Activated T-helper 9 cell treated with anti-CD3 and anti-CD28 coated beads, Interleukin-2, amount 50 U/mL, for 16 hours (primary cell): ENCODE results near the gene CCDC12.

ENCODE experiments used
- DNase-seq: peaks from one replicate; pipeline ENCODE4 v3.0.0-alpha.2; 2020; ENCODE audit warnings: low read depth

Gene CCDC12

DNA sequence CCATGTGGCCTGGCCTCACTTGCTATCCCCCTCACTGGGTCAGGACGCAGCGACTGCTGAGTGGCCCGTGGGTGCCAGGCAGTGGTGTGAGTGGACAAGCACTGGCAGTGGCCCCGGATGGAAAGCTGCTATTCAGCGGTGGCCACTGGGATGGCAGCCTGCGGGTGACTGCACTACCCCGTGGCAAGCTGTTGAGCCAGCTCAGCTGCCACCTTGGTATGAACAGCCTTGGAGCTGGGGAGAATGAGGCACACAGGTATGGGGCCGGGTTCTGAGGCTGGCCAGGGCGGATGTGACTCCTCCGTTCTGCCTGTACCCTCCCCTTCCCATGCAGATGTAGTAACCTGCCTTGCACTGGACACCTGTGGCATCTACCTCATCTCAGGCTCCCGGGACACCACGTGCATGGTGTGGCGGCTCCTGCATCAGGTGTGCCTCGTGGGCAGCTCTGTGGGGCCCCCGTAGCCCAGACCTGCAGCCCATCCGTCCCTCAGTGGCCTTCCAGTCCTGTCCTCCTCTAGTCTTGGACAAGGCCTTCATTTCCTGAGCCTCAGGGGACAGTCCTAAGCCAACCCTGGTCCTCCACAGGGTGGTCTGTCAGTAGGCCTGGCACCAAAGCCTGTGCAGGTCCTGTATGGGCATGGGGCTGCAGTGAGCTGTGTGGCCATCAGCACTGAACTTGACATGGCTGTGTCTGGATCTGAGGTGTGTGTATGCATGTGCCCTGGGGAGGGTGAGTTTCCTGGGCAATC, 31.1 kb upstream of the CCDC12 start:
- DNase-seq = no peak

DNA sequence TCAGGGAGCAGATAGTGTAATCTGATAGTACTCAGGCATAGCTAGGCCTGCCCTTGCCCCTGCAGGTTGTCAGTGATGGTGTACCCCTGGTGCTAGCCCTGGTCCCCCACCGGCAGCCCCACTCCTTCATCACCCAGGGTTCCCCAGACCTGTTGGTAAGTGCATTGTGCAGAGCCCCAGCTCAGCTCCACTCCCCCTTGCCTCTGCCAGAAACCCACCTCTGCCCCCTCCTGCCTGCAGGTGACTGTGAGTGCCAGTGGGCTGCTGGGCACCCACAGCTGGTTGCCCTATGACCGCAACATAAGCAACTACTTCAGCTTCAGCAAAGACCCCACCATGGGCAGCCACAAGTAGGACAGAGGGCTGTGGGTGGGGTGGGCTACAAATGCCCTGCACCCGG, 30.5 kb upstream of the CCDC12 start:
- no peak for DNase-seq

DNA sequence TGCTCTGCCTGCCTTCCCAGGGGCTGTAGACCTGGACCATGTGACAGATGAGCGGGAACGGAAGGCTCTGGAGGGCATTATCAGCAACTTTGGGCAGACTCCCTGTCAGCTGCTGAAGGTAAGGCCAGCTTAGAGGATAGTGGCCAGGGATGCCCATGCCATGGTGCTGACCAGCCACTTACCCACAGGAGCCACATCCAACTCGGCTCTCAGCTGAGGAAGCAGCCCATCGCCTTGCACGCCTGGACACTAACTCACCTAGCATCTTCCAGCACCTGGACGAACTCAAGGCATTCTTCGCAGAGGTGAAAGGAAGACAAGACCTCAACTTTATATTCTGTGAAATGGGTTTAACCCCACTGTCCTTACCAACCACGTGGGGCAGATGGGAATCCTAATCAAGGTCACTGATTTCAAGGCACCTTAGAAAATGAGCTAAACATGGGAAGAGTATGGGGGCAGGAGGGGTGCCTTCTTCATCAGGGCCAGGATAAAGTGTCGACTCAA, 29.7 kb upstream of the CCDC12 start:
- no peak for DNase-seq

DNA sequence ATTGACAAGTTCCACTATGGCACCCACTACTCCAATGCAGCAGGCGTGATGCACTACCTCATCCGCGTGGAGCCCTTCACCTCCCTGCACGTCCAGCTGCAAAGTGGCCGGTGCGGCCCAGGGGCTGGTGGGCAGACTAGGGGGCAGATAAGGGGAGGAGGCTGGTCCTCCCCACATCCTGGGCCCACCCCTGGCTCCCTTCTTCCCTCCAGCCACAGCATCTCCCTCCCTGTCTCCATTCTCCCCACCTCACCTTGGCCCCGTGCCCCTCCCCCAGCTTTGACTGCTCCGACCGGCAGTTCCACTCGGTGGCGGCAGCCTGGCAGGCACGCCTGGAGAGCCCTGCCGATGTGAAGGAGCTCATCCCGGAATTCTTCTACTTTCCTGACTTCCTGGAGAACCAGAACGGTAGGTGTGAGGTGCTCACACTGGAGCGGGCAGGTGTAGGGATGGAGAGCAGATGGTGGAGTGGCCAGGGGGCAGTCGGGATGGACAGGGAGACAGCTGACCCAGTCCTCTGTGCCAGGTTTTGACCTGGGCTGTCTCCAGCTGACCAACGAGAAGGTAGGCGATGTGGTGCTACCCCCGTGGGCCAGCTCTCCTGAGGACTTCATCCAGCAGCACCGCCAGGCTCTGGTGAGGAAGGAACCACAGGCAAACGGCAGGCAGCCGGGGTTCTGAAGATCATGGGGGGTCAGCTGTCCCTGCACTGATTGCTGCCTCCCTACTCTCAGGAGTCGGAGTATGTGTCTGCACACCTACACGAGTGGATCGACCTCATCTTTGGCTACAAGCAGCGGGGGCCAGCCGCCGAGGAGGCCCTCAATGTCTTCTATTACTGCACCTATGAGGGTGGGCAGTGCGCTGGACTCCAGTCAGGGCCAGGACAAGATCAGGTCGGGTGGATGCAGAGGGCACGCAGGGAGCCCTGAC, 28.9 kb upstream of the CCDC12 start:
- no peak for DNase-seq

DNA sequence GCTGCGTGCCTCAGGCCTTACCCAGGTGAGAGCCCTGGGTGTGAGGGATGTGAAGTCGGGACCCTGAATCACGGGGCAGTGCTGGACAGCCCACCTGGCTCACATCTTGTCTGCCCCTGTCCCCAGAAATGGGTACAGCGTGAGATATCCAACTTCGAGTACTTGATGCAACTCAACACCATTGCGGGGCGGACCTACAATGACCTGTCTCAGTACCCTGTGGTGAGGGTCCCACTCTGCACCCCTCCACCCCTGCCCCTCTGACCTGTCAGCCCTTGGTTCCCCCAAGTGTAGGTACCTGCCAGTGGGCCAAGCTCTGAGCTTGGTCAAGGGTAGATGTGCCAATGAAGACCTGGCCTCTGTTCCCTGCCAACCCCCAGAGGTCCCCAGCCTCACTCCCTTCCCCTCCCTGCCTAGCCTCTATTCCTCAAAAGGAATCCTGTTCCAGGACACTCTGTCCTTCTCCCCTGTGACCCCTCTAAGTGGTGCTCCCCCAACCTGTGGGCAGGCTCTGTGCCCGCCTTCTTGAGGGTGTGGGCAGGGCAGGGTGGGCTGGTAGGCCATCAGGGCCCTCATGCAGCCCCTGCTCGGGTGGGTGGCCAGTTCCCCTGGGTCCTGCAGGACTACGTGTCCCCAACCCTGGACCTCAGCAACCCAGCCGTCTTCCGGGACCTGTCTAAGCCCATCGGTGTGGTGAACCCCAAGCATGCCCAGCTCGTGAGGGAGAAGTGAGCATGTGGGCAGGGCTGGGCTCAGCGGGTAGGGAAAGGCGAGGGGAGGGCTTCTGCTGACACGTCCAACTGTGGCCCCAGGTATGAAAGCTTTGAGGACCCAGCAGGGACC, 28.0 kb upstream of the CCDC12 start:
- DNase-seq = no peak

DNA sequence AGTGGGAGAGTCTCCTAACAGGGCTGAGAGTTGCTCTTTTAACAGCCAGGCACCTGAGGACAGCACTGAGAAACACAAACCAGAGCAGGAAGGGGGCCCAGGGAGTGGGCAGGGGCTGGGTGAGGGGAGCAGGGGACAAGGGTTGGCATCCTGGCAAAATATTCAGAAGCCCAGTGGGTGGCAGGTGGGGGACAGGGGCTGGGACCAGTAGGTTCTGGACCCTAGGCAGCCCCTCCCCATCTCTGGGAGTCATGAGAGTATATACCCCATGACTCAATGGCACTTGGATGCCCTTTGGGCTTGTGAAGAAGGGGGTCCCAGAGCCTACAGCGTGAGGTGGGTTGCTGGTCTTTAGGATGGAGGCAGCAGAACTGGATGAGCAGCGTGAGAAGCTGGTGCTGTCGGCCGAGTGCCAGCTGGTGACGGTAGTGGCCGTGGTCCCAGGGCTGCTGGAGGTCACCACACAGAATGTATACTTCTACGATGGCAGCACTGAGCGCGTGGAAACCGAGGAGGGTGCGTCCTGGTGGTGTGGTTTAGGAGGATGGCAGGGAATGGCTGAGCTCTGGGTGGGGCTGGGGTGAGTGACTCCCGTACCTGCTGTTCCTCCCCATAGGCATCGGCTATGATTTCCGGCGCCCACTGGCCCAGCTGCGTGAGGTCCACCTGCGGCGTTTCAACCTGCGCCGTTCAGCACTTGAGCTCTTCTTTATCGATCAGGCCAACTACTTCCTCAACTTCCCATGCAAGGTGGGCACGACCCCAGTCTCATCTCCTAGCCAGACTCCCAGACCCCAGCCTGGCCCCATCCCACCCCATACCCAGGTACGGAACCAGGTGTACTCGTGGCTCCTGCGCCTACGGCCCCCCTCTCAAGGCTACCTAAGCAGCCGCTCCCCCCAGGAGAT, 27.2 kb upstream of the CCDC12 start:
- DNase-seq = no peak

DNA sequence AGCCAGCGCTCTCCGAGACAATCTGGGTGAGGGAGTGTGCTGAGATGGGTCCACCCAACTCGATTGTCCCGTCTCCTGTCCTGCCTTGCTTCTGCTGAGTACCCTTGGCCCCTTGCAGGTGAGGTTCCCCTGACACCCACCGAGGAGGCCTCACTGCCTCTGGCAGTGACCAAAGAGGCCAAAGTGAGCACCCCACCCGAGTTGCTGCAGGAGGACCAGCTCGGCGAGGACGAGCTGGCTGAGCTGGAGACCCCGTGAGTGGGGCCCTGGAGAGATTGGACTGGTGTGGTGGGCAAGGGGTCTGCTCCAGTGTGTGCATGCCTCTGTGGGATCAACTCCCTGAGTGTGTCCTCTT, 26.5 kb upstream of the CCDC12 start:
- DNase-seq = no peak

DNA sequence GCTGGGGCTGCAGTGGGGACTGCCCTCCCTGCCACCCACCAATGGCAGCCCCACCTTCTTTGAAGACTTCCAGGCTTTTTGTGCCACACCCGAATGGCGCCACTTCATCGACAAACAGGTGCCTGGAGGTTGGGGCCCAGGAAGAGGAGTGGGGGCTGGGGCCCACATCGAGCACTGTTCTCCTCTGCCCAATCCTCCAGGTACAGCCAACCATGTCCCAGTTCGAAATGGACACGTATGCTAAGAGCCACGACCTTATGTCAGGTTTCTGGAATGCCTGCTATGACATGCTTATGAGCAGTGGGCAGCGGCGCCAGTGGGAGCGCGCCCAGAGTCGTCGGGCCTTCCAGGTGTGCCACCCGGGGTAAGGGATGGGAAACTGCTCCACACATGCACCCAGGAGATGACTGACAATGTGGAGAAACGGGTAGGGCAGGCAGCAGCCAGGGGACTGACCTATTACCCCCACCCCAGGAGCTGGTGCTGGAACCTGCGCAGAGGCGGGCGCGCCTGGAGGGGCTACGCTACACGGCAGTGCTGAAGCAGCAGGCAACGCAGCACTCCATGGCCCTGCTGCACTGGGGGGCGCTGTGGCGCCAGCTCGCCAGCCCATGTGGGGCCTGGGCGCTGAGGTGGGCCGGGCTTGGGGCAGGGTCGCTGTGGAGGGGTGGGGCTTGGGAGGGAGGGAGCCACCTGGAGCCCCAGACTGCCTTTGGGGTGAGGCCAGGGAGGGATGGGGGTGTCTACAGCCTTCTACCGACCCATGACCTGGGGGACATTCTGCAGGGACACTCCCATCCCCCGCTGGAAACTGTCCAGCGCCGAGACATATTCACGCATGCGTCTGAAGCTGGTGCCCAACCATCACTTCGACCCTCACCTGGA, 25.9 kb upstream of the CCDC12 start:
- DNase-seq = no peak

DNA sequence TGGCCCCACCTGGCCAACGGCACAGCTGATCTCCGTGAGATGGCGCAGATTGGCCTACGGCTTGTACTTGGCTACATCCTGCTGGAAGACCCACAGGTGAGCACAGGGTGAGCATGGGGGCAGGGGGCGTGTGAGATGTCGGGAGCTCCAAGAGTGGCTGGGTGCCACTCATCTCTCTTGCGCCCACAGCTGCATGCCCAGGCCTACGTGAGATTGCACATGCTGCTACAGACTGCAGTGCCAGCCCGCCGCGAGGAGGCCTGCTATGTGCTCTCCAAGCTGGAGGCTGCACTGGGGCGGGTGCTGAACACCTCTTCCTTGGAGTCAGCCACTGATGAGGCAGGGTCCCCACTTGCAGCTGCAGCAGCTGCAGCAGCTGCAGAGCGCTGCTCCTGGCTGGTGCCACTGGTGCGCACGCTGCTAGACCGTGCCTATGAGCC, 25.2 kb upstream of the CCDC12 start:
- DNase-seq = no peak

DNA sequence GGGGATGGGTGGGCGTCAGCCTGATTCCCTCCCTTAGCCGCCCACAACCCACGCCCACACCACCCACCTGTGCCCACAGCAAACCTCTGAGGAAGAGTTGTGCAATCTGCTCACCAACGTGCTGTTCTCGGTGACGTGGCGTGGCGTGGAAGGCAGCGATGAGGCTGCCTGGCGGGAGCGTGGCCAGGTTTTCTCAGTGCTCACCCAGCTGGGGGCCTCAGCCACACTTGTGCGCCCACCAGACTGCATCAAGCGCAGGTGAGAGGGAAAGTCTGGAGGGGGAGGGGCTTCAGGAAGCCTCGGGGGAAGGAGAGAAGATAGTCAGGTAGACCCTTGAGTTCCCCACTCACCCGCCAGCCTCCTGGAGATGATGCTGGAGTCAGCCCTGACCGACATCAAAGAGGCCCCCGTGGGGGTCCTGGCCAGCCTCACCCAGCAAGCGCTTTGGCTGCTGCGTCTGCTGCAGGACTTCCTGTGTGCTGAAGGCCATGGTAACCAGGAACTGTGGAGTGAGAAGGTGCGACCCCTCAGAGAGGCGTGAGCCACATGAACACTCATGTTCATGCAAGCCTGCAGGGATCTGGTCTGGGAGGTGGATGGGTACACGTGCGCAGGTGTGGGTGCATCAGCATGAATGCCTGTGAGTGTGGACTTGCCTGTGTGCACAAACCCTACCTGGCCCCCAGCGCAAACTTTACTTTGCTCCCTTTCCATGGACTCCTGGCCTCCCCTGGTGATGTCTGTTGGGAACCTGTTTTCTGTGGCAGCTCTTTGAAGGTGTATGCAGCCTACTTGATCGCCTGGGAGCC, 24.6 kb upstream of the CCDC12 start:
- DNase-seq = no peak

DNA sequence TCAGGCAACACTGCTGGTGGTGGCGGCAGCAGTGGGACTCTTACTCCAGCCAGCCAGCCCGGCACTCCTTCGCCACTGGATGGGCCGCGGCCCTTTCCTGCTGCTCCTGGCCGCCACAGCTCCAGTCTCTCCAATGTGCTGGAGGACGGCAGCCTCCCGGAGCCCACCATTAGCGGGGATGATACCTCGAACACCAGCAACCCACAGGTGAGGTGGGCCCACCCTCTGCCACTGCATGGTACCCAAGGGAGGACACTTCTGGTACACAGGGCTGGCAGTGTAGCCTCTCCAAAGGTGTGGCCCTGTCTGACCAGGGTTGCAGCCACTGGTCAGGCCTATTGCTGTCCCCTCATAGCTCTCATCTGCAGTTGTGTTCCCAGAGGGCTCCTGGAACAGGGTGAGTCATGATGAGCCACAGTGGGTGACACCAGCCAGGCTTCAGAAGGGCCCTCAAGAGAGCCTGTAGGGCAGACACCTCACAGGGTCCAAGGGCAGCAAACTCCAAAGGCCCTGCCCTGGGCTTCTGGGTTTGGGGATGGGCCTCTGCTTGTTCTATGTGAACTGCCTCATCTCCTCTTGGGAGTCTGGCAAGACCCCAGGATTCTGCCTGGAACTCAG, 23.8 kb upstream of the CCDC12 start:
- no peak for DNase-seq

DNA sequence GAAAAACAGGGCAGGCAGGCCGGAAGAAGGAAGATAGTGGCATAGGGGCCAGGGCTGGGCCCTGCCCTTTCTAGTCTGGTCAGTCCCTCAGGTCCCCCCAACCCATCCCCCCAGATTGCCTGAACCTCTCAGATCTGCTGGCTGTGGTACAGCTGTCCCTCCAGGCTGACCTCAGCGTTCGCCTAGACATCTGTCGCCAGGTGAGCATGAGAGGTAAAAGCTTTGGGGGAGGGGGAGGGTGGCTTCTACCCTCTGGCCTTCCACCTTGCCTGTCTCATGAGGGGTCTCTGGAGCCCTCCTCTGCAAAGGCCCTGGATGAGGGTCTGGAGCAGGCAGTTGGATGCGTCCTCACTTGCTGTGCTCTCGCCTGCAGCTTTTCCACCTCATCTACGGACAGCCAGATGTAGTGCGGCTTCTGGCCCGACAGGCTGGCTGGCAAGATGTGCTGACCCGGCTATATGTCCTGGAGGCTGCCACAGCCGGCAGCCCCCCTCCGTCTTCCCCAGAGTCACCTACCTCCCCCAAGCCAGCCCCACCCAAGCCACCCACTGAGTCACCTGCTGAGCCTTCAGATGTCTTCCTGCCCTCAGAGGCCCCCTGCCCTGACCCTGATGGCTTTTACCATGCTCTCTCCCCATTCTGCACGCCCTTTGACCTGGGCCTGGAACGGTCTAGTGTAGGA, 23.1 kb upstream of the CCDC12 start:
- no peak for DNase-seq

DNA sequence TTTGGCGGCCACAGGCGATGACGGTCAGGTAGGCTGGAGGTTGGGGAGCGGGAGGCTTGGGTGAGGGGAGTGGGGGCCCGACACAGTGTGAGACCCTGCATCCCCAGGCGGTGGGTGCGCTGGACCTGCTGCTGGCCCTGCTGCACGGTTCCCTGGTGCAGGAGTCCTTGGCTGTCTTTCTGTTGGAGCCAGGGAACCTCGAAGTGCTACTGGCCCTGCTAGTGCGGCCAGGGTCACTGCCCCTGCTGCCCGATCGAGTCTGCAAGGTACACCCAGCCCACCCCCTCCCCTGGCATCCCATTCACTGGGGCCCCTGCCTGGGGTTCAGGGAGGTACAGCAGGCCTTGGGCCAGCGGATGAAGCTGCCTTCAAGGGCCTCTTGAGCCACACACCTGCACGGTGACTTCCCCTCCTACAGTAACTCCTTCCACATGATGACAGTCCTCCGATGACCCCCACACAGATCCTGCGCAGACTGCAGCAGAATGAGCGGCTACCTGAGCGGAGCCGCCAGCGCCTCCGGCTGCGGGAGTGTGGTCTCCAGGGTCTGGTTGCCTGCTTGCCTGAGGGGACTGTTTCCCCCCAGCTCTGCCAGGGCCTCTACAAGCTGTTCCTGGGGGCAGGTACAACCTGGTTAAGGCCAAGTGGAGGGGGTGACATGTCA, 22.4 kb upstream of the CCDC12 start:
- no peak for DNase-seq

DNA sequence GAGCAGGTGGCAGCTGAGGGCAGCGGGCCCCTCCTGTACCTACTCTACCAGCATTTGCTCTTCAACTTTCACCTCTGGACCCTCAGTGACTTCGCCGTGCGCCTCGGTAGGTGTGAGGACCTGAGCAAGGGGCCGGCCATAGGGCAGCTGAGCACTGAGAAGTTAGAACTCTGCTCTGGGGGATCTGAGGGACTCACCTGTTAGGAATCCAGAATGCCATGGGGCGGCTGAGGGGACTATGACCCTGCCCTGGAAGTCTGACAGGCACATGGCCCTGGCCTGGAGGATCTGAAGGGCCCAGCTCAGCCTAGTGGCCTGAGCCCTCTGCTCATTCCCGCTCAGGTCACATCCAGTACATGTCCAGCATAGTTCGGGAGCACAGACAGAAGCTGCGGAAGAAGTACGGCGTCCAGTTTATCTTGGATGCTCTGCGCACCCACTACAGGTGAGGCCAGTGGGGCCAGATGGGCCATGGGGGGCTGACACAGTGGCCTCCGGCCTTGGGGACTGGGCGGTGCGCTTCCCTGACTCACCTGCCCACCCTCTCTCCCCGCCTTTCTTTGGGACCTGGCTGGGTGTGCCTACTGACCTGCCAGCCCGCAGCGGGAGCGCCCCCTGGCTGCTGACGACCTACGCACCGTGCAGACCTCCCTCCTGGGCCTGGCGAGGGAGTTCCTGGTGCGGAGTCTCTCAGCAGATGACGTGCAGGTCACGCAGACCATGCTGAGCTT, 21.7 kb upstream of the CCDC12 start:
- peak; percentile 59 for DNase-seq

DNA sequence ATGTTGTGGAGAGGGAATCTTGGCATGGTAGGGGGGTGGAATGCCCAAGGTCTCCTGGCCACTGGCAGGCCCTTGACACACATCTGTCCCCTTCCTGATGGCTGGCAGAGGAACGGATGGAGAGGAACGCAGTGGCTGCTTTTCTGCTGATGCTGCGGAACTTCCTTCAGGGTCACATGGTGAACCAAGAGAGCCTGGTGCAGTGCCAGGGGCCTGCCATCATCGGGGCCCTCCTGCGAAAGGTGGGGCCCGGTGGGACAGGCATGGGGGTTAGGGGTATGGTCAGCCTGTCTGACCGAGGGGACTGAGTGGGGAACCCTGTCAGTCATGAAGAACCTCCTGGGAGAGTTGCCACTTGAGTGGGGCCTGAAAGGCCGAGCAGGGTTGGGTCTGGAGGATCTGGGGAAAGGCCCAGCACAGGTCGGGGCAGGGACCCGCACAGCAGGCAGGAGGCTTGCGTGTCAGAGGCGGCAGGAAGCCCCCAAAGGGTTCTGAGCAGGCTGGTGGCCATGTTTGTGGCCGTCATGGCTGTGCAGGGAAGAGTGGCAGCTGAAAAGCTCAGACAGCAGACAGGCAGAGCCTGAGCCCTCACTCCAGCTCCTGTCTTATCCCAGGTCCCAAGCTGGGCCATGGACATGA, 21.0 kb upstream of the CCDC12 start:
- no peak for DNase-seq

DNA sequence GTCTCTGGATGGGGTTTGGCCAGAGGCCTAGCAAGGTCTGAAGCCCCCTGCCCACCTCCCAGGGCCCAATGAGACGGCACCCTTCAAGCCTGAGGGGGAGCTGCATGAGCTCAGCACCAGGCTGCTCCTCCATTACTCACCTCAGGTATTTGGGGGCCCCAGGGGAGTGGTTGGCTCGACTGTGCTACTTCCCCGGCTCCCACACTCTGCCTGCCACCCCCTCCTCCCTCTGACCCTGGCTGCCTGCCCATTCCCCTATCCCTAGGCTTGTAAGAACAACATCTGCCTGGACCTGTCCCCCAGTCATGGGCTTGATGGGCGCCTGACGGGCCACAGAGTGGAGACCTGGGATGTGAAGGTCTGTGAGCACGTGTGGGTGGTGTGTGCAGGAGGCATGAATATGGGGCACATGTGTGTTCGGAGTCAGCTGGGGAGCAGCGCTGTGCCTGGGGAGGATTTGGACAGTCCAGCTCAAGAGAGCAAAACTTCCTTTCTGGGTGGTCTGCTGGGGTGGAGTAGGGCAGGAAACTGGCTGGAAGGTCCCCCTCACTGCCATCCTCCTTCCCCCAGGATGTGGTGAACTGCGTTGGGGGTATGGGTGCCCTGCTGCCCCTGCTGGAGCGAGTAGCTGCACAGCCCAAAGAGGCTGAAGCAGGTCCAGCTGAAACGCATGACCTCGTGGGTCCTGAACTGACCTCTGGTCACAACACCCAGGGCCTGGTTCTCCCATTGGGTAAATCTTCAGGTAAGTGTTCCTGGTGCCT, 20.3 kb upstream of the CCDC12 start:
- no peak for DNase-seq
